H1 (cell line): Measurements from ENCODE around the gene PTPRG.

Source experiments
- EZH2 ChIP-seq: fragments of 200-600 bp; sonication (generic); IDR thresholded peaks from 2 replicates; pipeline ENCODE4 v1.7.1; 2012; ENCODE audit warnings: low read depth, mild to moderate bottlenecking, moderate library complexity, low read length, inconsistent platforms; ENCODE audit not compliant: severe bottlenecking
- RNF2 ChIP-seq: fragments of 200-900, 300-1000 bp; sonication (generic); IDR thresholded peaks from 2 replicates; pipeline ENCODE4 v1.7.1; 2016; ENCODE audit warnings: borderline replicate concordance, low read depth, mild to moderate bottlenecking, antibody characterized with exemption, low read length; ENCODE audit not compliant: poor library complexity, severe bottlenecking; ENCODE audit errors: missing control alignments
- TF ChIP-seq, protein P1 (sequence below), 3 experiments: IDR thresholded peaks; 1 replicate in 2 of 3; 2 replicates in 1 of 3; pipeline versions ENCODE4 v1.5.1 to v1.6.1; 2011; ENCODE audit warnings: low read length in 3 of 3, mild to moderate bottlenecking in 3 of 3, inconsistent platforms in 2 of 3, low read depth in 1 of 3, moderate library complexity in 1 of 3; ENCODE audit not compliant: insufficient read depth in 1 of 3; ENCODE audit errors: control extremely low read depth in 1 of 3

DNA sequence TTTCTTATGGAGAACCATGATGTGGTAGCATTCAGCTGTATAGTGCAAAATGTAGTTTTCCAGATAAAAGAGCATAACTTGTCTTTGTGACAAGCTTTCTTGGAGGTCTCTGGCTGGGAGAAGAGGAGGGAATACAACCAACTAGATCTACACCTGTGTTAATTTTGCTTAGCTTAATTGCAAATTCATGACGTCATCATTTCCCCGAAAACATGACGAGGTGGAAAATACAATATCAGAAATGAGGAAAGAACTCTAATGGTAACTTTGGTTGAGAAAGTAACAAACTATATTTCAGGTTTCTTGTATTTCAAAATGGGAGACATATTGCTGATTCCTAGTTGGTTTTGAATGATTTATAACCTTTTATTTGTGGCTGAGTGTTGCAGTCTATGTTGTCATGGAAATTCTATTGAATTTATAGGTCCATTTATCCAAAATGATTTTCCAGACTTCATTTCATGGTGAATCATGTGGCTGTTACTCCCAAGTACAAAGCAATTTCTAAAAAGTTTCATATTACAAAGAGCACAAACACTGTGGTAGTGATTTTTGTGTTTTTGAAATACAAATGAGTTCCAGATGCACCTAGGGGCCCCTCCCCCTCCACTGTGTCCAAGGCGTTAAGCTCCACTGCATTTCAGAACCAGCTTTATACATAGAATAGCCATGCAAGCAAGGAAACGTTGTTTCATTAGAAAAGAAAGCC, 504.8 kb downstream of the PTPRG start:
- TF ChIP-seq EZH2 (no peak), RNF2 (no peak)
- TF ChIP-seq, protein P1, sequence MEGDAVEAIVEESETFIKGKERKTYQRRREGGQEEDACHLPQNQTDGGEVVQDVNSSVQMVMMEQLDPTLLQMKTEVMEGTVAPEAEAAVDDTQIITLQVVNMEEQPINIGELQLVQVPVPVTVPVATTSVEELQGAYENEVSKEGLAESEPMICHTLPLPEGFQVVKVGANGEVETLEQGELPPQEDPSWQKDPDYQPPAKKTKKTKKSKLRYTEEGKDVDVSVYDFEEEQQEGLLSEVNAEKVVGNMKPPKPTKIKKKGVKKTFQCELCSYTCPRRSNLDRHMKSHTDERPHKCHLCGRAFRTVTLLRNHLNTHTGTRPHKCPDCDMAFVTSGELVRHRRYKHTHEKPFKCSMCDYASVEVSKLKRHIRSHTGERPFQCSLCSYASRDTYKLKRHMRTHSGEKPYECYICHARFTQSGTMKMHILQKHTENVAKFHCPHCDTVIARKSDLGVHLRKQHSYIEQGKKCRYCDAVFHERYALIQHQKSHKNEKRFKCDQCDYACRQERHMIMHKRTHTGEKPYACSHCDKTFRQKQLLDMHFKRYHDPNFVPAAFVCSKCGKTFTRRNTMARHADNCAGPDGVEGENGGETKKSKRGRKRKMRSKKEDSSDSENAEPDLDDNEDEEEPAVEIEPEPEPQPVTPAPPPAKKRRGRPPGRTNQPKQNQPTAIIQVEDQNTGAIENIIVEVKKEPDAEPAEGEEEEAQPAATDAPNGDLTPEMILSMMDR (IDR thresholded peaks at IDR 0.05; ENCODE audit: control extremely low read depth in 1 of 3, insufficient read depth in 1 of 3, low read depth in 1 of 3, low read length in 3 of 3): no peak
